GM21447 (cell line): Measurements from ENCODE around the gene FCGR1A.
"Not testable (repeated sequence)": the region's sequence is repeated elsewhere in the genome, so short reads cannot be mapped to it uniquely, and the experiment has no call there.

Experiments
- ATAC-seq: cut with Tn5 transposase; IDR thresholded peaks from one replicate; pipeline ENCODE4 v1.9.1; 2021; ENCODE audit not compliant: unreplicated experiment

The FCGR1A gene

DNA sequence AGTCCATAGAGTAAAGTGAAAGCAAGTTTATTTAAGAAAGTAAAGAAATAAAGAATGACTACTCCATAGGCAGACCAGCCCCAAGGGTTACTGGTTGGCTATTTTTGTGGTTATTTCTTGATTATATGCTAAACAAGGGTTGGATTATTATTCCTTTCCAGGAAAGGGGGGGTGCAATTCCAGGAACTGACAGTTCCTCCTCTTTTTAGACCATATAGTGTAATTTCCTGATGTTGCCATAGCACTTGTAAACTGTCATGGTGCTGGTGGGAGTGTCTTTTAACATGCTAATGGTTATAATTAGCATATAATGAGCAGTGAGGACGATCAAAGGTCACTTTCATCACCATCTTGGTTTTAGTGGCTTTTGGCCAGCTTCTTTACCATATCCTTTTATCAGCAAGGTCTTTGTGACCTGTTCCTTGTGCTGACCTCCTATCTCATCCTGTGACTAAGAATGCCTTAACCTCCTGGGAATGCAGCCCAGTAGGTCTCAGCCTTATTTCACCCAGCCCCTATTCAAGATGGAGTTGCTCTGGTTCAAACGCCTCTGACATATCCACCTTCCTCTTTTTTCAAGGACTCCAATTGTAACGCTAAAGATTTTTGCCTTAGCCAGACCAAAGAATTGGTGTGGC, 6.9 kb upstream of the FCGR1A start:
- not testable (repeated sequence) for ATAC-seq

DNA sequence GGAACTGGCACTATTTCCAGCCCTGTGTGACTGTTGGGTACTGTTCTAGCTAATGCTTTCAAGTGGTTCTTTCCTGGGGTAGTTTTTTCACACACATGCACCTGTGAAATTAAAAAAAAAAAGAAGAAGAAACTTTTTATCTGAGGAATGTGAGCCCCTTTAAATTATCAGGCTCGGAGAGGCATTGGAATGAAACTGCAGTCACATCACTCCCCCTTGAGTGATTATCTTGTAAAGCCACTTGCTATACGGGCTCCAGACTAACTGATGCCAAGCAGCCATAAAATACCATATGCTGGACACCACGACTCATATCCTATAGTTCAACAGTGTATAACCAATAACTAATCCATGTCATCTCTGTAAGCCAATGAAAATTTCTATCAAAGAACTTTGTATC, 5.4 kb upstream of the FCGR1A start:
- ATAC-seq: not testable (repeated sequence)

DNA sequence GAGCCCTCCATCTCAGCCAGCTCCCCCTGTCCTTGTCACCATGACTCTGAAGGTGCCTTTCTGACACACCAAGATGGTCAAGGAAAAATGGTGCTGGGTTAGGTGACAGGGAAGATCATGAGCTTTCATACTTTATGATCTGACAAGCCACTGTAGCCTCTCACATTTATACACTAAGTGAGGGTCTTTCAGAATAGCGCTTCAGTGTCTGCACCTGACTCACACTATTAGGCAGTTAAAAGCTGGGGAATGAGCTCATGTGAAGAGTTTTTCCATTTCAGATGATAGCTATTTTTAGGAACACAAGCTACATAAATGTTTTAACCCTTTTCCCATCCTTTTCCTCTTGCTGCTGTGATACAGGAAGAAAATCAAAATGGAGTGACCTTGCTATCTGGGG, 4.2 kb upstream of the FCGR1A start:
- ATAC-seq: not testable (repeated sequence)

DNA sequence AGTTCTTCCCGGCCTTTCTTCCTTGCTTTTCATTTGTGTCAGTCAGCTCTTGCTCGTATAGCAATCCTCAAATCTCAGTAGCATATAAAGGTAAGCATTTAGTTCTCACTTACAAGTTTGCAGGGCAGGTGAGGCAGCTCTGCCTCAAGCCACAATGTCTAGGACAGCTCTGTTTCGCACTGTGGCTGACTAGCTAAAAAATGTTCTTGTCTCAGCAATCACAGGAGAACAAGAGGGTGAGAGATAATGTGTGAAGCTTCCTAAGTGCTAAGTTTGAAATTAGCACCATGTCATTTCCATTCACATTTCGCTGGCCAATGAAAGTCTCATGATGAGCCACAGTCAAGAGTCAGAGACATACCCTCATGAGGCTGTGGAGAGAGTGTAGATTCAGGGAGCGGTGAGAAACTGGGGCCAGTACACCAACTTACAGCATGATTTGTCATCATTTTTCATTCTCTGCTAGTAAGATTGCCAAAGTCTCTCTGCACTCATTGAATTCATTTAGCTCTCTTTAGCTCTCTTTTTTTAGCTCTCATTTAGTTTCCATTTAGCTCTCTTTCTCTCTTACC, 995 bp upstream of the FCGR1A start:
- not testable (repeated sequence) for ATAC-seq

DNA sequence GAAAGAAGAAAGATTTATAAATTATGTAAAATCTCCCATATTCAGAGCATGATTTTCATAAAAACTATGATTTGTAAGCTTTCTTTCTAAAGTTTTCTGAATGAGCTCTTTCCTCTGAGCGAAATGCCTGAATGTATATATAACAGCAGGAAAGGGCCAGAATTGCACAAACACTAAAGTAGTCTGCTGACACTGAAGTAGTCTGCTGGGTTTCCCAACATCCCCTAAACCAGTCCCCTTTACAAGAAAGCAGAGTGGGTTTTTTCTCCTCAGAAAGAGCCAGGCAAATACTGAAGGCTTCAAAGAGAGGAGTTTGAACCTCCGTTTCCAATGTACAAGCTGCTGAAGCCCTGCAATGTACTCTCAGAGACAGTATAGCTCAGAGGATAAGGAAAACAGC, 795 bp downstream of the FCGR1A start:
- ATAC-seq: not testable (repeated sequence)

DNA sequence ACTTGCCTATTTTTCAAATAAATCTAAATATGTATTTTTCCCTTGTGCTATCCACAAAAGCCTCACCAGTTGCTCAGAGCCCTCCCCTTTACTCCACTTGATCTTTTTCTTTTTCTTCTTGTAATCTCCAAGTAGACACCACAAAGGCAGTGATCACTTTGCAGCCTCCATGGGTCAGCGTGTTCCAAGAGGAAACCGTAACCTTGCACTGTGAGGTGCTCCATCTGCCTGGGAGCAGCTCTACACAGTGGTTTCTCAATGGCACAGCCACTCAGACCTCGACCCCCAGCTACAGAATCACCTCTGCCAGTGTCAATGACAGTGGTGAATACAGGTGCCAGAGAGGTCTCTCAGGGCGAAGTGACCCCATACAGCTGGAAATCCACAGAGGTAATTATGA, 1.4 kb downstream of the FCGR1A start:
- ATAC-seq: not testable (repeated sequence)

DNA sequence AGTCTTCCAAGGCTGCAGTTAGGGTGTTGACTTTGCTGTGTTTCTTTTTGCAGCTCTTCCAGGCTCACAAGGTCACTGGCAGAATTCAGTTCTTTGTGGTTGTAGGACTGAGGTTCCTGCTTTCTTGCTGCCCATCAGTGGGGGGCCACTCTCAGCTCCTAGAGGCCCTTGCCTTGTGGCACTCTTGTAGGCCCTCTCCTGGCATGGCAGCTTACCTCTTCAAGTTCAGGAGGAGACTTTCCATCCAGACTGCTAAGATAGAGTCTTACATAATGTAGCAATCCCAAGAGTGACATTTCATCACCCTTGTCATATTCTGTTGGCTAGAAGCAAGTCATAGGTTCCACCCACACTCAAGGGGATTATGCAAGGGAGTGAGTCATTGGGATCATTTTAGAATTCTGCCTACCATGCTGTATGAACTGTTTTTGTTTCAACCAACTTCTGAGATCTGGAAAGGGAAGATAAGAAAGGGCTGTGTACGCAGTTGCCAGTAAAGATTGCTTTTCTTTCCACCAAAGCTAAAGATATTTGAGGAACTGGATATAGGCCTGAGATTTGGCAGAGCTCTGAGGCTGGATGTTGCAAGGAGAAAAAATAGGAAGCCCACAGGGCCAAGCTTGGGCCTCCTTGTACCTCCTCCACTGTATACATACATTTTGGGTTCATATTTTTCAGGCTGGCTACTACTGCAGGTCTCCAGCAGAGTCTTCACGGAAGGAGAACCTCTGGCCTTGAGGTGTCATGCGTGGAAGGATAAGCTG, 5.4 kb downstream of the FCGR1A start:
- not testable (repeated sequence) for ATAC-seq

DNA sequence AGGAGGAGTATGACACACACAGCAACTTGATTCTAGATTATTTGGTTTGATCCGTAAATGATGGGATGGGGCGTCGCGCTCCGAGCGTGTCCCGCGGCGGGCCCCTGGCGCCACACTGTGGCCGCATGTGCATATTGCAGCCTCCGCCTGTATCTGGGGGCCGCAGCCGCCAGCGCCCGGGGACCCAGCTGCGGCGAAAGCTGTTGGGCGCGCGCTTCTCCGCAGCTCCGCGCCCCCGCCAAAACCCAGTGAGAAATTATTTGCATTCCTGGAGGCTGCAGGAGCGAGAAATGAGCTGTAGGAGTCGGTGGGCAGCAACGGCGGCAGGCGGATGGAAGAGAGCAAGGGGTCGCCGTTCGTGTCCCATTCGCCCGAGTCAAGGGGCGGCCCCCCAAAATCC, 10.0 kb downstream of the FCGR1A start:
- peak; percentile 74 for ATAC-seq

DNA sequence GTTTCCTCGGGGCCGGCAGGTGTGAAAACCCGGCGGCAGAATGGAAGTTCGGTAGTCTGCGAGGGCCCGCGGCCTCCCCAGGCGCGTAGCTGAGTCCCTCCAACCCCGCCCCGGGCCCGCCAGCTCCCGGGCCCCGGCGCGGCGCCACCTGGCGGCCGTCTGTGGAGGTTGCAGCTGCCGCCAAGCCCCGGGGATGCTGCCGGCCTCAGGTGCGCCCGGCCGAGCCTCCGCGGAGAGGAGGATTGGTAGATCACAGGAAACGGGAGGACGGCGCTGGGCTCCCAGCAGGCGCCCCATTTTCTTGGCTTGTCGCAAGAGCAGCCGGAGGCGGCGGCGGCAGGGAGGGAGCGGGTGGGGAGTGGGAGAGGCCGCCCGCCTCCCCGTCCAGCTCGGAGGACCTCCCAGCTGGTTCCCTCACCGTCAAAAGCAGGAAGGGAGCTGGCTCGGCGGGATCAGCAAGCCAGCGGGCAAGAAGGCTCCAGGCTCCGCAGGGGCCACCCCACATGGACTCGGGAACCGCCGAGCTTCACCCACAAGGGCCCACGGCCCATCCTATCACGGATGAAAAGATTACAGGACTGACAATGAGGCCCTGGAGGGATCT, 10.5 kb downstream of the FCGR1A start:
- peak; percentile 84 for ATAC-seq

DNA sequence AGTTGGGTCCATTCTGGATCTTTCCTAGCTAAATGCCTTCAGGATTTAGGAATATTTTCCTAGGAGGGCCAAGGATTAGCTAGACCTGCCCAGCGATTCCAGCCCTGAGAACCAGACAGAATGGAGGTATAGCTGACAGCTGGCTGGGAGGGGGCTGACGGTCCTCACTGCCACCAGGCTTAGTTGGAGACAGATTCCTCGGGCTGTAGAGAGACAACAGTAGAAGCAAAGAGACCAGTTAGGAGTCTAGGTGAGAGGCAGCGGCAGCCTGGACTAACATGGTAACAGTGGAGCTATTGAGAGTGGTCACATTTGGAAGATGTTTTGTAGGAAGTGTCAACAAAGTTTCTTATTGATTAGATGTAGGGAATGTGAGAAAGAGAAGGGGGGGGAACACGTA, 11.4 kb downstream of the FCGR1A start:
- not testable (repeated sequence) for ATAC-seq

DNA sequence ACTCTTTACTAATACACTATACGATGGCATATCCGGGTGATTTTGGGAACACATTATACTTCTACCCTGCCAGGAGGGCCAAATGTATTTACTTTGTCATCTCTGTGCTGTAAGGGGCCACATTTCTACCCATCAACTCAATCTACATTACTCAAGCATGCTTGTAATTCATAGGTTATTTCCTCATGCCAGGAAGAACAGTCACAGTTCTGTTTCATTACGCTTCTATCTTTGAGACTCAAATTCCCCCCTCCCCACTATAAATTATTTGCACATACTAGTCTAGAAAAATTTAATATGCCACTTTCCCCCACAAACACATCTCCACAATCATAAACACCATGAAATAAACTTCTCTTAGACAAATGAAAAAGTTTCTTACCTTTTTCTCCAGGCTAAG, 19.1 kb downstream of the FCGR1A start:
- ATAC-seq: not testable (repeated sequence)

DNA sequence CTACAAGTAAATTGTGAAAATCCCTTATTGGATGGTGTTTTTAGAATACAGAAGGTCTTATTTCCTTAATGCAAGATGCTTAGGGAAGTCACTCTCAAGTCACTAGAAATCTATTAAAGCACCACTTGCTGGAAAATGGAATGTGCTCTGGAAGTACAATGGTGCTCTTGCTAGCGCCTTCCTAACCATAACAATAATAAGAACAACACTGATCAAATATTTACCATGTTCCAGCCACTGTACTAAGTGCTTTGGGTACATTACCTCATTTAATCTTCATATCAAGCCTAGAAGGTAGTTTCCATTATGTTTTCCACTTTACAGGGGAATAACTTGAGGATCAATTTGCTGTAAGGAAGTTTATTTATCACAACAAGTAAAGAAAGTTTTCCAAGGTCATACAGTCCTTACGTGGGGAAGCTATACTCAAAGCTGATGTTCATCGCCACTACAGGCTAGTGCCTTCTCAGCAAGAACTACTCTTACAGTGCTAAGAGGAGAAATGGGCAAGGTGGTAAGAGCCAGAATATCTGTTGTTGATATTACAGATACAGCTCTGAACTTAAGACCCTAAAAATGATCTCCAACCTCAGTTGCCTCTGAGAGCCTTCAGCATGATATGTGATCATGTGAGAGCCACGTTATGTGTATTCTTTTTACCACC, 22.1 kb downstream of the FCGR1A start:
- ATAC-seq: not testable (repeated sequence)

DNA sequence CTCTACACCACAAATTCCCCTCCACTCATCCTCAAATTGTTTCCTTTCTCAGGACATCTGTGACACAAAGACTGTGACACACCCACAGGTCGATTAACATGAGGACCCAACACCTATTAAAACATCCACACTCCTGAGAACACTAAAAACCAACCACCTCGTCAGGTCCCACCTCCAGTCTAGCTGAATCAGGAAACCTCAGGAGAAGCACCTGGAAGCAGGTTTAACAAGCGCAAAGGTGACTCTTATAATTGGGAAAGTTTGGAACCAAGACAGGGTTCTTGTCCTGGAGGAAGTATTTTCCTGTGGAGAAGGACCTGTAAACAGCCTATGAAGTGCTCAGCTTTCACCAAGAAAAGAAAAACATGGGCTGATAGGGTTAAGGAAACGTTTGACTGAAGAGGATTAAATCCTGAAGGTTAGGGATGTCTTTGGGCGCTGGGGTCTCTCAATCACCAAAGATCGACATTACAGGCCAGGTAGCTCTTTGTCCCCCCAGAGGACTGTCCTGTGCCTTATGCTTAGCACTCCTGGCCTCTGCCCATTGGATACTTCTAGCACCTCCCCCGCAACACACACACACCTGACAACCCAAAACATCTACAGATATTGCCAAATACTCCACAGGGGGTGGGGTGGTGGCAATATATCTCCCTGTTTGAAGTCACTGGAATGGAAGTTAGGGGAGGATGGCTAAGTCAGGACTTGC, 28.4 kb downstream of the FCGR1A start:
- ATAC-seq: not testable (repeated sequence)

DNA sequence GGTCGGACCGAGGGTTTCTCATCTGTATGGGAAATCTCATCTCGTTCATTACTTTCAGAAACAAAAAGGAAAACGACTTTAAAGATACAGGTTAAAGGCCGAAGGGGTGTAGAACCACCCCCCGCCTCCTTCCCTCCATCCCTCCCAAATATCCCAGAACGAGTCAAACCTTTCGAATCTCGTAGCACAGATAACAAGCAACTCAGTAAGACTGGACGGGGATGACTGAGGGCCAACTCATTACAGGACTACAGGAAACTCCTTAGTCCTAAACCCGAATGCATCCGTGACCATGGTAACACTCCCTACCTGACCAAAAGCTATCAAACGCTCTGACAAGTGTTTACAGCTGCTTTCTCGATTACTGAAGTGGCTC, 29.0 kb downstream of the FCGR1A start:
- ATAC-seq: peak; percentile 24

DNA sequence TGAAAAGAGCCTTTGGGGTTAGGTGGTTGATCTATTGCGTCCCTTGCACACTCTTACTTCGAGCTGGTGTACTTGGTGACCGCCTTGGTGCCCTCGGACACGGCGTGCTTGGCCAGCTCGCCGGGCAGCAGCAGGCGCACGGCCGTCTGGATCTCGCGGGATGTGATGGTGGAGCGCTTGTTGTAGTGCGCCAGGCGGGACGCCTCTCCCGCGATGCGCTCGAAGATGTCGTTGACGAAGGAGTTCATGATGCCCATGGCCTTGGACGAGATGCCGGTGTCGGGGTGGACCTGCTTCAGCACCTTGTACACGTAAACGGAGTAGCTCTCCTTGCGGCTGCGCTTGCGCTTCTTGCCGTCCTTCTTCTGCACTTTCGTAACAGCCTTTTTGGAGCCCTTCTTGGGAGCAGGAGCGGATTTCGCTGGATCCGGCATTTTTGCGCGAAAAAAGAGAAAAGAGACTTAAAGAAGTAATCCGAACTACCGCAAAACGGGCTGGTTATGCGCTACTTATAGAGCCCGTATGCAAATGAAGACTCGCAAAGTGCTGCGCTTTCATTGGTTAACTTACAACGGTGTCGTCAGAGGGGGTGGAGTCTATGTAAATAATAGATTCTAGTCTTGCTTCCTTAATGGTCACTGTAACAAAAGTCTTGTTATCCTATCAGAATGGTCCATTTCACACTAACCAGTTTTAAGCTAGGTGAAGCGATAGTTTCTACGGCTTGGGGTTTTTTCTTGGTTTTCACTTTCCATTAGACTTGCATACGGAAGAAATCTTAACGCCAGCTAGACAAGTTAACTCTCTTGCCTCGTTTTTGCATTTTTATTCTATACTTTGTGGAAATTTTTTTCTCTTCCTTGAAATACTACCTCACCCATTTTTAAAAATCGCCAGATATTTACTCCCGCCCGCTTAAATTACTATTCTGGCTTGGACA, 29.7 kb downstream of the FCGR1A start:
- ATAC-seq: peak; percentile 80

DNA sequence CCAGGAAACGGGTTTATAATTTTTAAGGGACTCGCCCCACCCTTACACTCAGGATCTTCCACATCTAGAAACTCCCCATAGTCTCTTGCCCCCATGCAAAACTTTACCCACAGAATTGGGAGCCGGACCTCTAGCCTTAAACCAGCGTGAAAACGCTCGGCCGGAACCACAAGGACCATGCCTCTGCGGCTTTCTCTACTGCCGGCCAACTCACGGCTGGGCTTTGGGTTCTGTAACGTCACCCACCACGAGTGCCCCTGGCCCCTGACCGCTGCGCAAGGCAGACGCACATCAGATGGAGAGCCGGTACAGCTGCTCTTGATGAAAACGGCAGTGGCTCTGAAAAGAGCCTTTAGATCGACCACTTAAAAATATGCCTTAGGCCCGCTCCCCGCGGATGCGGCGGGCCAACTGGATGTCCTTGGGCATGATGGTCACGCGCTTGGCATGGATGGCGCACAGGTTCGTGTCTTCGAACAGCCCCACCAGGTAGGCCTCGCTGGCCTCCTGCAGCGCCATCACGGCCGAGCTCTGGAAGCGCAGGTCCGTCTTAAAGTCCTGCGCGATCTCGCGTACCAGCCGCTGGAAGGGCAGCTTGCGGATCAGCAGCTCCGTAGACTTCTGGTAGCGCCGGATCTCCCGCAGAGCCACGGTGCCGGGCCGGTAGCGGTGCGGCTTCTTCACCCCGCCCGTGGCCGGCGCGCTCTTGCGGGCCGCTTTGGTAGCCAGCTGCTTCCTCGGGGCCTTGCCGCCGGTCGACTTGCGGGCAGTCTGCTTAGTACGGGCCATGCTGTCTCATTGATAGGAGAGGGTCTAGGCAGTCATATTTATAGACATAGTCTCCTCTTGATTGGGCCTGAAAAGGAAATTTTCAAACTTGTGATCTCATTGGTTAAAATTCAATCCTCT, 30.7 kb downstream of the FCGR1A start:
- peak; percentile 35 for ATAC-seq

DNA sequence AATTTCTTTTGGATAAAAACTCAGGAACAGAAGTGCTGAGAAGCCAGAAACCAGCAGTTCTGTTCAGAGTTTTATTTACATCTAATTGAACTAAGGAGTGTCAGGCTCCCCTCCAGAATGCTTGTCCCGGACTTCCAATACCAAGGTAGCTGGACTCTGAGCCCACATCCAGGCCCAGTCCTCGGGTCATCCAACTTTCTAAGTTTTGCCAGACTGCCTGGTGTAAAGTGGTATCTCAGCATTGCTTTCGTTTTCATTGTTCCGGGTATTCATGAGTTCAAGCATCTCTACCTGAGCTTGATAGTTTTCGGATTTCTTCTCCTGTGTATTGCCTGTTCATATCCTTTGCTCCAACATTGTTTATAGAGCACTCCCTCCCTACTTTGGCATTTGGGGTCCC, 37.9 kb downstream of the FCGR1A start:
- ATAC-seq: not testable (repeated sequence)

DNA sequence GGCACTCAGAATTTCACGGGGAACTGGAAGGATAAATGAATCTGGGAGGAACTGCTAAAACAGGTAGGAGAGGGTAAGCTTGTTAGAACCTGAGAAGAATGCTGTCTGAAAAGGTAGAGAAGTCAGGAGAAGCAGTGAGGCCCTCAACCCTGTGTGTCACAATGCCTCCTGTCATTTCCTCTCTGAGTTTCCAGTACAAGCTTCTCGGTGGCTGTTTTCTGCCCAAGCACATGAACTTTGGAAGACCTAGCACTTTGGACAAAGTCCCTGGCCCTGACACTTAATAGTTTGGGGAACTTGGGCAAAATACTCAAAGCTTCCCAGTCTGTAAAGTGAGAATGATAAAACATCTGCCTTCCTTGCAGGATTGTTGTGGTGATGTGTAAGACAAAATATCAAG, 44.1 kb downstream of the FCGR1A start:
- not testable (repeated sequence) for ATAC-seq
